Epidermal melanocyte (primary cell): ENCODE measurements around the gene BCAS3.

Experiments used
- DNase-seq: peaks from one replicate; pipeline ENCODE4 v3.0.0; 2011; ENCODE audit warnings: low spot score; ENCODE audit not compliant: insufficient read length

The BCAS3 gene

DNA sequence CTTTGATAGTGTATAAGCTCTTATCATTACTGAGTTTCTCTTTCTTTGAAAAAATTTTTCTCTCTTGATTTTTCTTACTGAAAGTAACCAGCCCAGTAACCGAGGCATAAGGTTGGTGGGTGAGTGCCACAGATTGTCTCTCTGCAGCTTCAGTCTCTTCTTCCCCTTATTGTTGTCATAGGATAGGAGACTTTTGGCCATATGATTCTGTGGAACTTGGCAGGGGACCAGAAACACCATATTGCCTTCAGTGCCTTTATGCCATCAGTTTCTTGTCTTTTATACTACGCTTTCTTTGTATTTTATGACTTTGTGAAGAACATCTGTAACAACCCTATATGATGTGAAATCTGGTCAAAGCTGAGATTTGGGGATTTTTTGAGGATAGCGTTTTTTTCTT is 380.4 kb downstream of the BCAS3 start:
- no peak for DNase-seq

- no peak for DNase-seq
Measured at GRCh38 chr17:61063528-61063927, 385.9 kb downstream of the BCAS3 start.

DNA sequence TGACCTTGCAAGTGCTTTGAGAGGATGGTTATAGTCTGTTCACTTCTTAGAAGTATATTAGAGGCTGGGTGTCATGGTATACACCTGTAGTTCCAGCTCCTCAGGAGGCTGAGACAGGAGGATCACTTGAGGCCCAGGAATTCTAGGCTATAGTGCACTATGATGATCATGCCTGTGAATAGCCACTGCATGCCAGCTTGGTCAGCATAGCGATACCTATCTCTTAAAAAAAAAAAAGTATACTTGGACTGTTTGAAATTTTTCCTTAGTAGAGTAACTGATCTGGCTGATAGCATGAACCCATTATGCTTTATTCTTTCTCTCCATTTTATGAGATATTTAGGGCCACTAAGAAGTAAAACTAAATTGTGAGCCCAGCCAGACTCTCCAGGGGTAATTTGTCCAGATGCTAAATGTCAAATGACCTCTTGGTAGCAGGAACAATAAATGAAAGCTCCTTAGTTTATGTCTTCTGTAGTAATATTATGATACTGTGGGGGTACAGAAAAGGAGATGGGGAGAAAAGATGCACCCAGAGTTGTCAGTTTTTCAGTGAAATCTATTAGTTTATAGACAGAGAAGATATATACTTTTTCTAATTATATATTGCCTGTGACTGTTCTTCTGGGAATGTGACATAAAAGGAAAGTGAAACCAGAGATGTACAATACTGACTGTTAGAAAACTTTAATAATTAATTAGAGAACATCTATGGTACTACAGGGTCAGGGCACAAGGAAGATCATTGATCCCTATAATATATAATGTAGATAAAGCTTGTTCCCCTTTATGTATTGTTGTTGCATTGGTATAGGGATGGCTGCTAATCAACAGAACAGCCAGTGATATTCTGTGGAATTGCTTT is 386.7 kb downstream of the BCAS3 start:
- no peak for DNase-seq

GRCh38 chr17:61065263-61065773 is 387.7 kb downstream of the BCAS3 start:
- no peak for DNase-seq

GRCh38 chr17:61066062-61066461 is 388.4 kb downstream of the BCAS3 start:
- DNase-seq: no peak

- no peak for DNase-seq
Measured at GRCh38 chr17:61070649-61071048, 393.0 kb downstream of the BCAS3 start.

DNA sequence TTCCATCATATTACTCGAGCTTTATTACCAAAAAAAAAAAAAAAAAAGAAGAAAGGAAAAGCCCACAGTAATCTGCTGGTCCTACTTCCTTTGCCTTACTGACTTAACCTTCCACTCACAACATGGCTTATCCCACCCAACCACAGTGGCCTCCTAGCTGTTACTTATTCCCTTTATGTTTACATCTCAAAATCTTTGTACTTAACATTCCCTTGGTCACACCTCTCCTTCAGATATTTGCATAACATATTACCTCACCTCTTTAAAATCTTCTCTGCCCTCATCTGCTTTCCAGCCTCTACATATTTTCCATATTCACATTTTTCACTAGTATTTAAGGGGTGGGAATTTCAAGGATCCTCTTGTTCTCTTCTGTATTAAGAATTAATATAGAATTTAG is 395.0 kb downstream of the BCAS3 start:
- DNase-seq: no peak

DNA sequence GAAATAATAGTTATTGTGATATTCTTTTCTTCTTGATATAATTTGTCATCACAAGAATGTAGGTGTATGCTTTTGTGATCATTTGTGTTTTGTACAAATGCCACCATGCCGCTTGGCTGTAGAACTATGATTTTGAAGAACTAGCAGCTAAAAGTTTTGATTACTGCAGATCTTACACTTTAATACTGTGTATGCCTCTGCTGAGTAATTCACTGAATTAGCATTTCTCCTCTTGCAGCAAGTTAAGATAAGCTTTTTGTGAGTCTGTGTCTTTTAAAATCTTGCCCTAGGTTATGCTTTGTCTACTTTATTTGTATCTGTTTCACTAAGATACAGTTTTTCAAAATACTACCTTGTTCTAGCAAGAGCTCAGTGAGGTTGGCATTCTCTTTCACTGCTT is 395.5 kb downstream of the BCAS3 start:
- DNase-seq: no peak

GRCh38 chr17:61073799-61074513 is 396.3 kb downstream of the BCAS3 start:
- no peak for DNase-seq

GRCh38 chr17:61075988-61076387 is 398.3 kb downstream of the BCAS3 start:
- DNase-seq: no peak

GRCh38 chr17:61076621-61077031 is 399.0 kb downstream of the BCAS3 start:
- DNase-seq: no peak

DNA sequence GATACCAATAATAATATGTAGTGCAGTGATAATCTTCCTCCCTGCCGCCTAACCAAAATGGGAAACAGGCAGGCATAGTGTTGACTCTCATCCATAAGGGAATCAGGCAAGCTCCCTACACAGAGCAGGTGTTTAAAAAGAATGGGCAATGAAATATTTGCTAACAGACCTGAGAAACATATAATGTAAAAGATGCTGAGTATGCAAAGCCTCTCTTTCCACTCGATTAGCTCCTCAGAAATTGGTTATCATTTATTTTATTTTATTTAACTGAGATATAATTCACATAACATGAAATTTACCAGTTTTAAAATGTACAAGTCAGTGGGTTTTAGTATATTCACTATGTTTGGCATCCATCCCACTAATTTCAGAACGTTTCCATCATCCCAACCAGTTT is 404.3 kb downstream of the BCAS3 start:
- DNase-seq: no peak

- DNase-seq: no peak
Measured at GRCh38 chr17:61084260-61084659, 406.6 kb downstream of the BCAS3 start.

GRCh38 chr17:61087024-61087423 is 409.4 kb downstream of the BCAS3 start:
- no peak for DNase-seq

- DNase-seq: no peak
Measured at GRCh38 chr17:61088556-61088955, 410.9 kb downstream of the BCAS3 start.

DNA sequence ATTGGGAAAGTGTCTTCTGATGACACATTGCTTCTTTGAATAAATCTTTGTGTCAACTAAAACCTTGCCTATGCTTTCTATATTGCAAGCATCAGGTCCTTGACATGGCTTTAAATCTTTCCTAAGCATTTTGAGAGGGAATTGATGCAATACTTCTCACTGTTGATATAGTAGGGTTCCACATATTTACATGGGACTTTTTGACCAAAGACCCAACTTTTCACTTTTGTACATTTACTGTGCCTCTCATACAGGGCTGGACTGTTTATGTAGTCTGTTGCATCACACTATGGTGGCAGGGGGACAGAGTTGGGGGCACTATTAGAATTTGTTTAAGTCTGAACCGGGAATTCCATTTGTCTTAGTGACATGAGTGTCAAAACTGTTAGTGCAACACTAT is 413.4 kb downstream of the BCAS3 start:
- DNase-seq: no peak

DNA sequence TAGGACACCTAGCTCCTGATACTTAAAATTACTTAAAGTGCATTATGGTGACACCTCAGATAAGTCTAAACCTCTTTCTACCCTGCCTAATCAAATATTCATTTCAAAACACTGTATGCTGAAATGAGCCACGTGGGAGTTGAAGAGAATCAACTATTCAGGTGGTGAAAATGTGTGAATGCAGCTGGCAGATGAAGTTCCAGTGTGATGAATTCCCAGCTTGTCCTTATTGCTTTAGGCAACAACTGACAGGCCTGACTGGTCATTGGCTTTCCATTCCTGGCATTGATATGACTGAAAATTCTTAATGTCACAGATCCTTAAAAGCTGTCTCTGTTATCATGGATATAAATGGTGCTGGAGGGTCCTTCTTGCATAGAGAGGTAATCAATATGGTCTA is 420.1 kb downstream of the BCAS3 start:
- no peak for DNase-seq

GRCh38 chr17:61106354-61106753 is 428.7 kb downstream of the BCAS3 start:
- DNase-seq: no peak

DNA sequence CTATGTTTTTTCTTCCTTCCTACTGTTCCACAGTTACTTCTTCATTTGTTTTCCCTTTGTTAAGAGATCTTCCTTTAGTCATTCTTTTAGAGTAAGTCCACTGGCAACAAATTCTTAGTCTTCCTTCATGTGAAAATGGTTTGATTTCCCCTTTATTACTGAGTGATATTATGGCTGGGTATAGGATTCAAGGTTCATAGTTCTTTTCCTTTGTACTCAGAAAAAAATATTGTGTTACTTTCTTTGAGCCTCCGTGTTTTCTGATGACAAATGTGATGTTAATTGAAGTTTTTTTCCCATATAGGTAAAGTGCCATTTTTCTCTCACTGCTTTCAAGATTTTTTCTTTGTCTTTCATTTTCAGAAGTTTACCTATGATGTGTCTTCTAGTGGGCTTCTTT is 438.9 kb downstream of the BCAS3 start:
- no peak for DNase-seq

GRCh38 chr17:61117983-61118382 is 440.3 kb downstream of the BCAS3 start:
- no peak for DNase-seq

DNA sequence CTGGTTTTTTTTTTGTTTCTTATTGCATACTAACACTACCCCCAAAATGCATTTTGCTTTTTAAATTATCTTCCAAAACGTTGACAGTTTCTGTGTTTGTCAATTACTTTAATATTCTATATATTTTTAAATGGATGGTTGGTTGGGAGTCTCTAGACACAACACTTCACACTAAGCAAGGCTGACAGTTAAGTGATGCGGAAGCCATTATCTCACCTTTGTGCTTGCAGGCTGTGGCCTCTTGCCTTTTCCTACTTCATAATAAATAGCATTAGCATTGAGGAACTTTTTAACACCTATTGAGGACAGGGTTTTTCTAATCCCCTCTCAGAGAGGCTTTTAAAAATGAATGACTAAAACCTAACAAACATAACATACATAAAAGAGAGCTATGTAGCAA is 441.2 kb downstream of the BCAS3 start:
- DNase-seq: no peak

DNA sequence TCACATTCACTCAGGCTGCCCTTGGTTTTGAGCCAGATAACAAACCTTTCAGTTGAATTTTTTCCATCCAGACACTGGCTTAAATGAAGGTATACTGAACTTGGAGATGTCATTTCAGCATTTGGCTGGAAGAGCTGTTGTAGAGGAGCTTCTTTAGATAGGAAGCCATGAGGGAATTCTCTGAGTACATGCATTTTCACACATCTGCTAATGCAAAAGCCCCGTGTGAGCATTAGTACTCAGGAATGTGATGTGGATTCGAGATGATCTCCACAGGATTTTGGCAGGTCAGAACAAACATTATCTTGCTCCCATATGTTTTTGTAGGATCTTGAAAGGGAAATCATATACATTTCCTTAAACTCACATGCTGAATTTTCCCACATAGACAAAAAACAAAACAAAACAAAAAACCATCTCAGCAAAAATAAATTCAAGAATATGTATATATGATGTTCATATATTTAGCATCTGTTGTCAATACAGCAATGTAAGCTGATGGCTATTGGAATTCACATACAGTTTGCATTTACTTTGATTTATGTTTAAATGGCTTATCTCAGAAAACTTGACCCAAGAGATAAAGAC is 444.8 kb downstream of the BCAS3 start:
- no peak for DNase-seq
